Fibroblast of the aortic adventitia (primary cell): ENCODE results near the gene SLC35E1. TPM values are rescaled to one million over a fixed set of nuclear protein-coding genes. Genes with fewer than 3 reads are reported as not detected.

Experiments used
- DNase-seq: peaks from one replicate; pipeline ENCODE4 v3.0.0-alpha.2; 2010; ENCODE audit warnings: low read depth
- H3K4me3 ChIP-seq: 2 replicates; pipeline ENCODE4 v1.5.1; 2011; ENCODE audit warnings: low read depth, mild to moderate bottlenecking, control low read depth, low read length, moderate library complexity
- CTCF ChIP-seq: IDR thresholded peaks from 2 replicates; pipeline ENCODE4 v1.5.1; 2011; ENCODE audit warnings: mild to moderate bottlenecking, low read length, control low read depth, inconsistent platforms; ENCODE audit not compliant: insufficient read depth
- total RNA-seq: library from RNA; depleted of rRNA; stranded (reverse); fragments of >200 nt; gene quantifications from 2 replicates; pipeline ENCODE4 v1.2.3, GENCODE V29; 2012; ENCODE audit warnings: low replicate concordance

The SLC35E1 gene
- total RNA-seq: 30.4 and 32.0 TPM in 2 replicates

- TF ChIP-seq CTCF: no peak
- peak within 1 kb of the TSS; percentile 97 for H3K4me3 ChIP-seq
- DNase-seq: peak; percentile 91
Observed at GRCh38 chr19:16572332-16573211, at the start of gene SLC35E1. SLC35E1 (minus strand) TSS chr19:16572415; CDS start chr19:16572364, 51 bp downstream.

GRCh38 chr19:16621165-16621800 lies 49.1 kb upstream of the SLC35E1 start:
- no peak for DNase-seq
- no peak overlapping the region for H3K4me3 ChIP-seq
- TF ChIP-seq CTCF: no peak

- DNase-seq: no peak
- no peak for TF ChIP-seq CTCF
- H3K4me3 ChIP-seq: no peak overlapping the region
Observed at GRCh38 chr19:16620584-16620983, 48.4 kb upstream of the SLC35E1 start.

GRCh38 chr19:16620018-16620417 lies 47.8 kb upstream of the SLC35E1 start:
- DNase-seq: no peak
- TF ChIP-seq CTCF: no peak
- H3K4me3 ChIP-seq: no peak overlapping the region

DNA sequence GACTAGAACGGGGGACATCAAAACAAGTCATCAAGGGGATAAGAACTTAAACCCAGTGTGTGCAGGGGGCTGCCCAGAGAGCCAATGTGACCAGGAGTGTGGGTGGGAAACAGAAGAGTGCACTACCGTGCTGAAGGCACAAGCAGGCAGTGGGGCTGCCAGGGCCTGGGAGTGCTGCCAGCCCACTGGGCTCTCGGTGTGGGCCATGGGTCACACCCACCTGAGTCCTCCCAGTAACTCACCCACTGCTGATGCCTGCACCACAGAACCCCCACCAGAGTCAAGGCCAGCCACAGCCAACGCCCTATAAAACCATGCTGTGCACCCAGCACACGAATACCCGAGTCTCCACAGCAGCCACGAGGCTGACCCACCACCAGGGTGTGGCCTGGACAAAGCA lies 47.2 kb upstream of the SLC35E1 start:
- H3K4me3 ChIP-seq: no peak overlapping the region
- TF ChIP-seq CTCF: no peak
- DNase-seq: peak; percentile 13

DNA sequence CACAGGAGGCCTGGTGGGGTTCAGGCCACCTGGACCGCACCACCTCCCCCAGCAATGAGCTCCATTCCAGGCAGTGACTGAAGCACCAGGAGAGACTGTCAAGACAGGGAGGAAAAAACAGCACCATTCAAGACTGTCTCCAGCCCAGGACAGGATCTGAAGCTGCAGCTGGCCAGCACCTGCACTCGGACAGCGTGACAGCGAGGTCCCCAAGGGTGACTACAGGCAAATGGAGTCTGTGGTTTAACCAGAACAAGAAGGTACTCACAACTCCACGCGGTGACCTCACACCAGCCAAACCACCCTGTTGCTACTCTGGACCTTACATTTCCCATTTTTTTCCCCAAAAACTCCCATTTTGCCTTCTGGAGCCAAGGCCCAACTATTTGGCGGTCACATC lies 46.0 kb upstream of the SLC35E1 start:
- DNase-seq: no peak
- TF ChIP-seq CTCF: no peak
- H3K4me3 ChIP-seq: no peak overlapping the region
